Spleen (tissue), 7 donors: ENCODE results near the gene SLC7A11.

Experiments
- CTCF ChIP-seq, 11 experiments: fragments of 200-600 bp in 7 of 11; fragments of 450-650 bp in 4 of 11; sonication (generic) in 4 of 11; IDR thresholded peaks in 8 of 11; conservative IDR thresholded peaks in 3 of 11; 1 replicate in 7 of 11; 2 replicates in 4 of 11; pipeline versions ENCODE4 v1.4.0 to v1.8.0; 2016 to 2021; ENCODE audit warnings: antibody characterized with exemption in 11 of 11, inconsistent platforms in 4 of 11, mild to moderate bottlenecking in 1 of 11
- POLR2AphosphoS5 ChIP-seq, 3 donors: sonication (generic); formaldehyde crosslinking; IDR thresholded peaks; one replicate each; pipeline ENCODE4 v1.5.1; 2017; ENCODE audit warnings: antibody characterized with exemption in 3 of 3
- donor health status: DM: no; HTN: no; CAD: no; lungs with moderate emphysema.
- donor health status: DM: no; HTN: no; CAD: no.
- donor health status: DM: no; HTN: no; CAD: no.

- no peak for TF ChIP-seq CTCF (IDR thresholded peaks at IDR 0.05 in 8 of 11, conservative IDR thresholded peaks at IDR 0.05 in 3 of 11)
- TF ChIP-seq POLR2AphosphoS5 (IDR thresholded peaks at IDR 0.05) = no peak
Observed at GRCh38 chr4:138277133-138277532, 35.0 kb upstream of the SLC7A11 start.
